ENCODE results near the gene STRIP2. TPM values are rescaled to one million over a fixed set of nuclear protein-coding genes. Genes with fewer than 3 reads are reported as not detected.
"Not testable (repeated sequence)": the region's sequence is repeated elsewhere in the genome, so short reads cannot be mapped to it uniquely, and the experiment has no call there.

Gene STRIP2
- total RNA-seq, 1 experiment from 2014 or later, result 10.8 TPM

- H3K9me2 ChIP-seq (ENCODE audit: insufficient read depth); H3K9ac ChIP-seq (ENCODE audit: low read length); H3K27ac ChIP-seq (ENCODE audit: low read depth, low read length); ATAC-seq; H3K27me3 ChIP-seq (ENCODE audit: insufficient read depth, low read length); H3K36me3 ChIP-seq (ENCODE audit: control insufficient read depth in 1 of 2, insufficient read depth in 2 of 2, low read length in 2 of 2); H2AFZ ChIP-seq (ENCODE audit: low read depth, low read length, poor library complexity, severe bottlenecking); intact Hi-C loops (cut with micrococcal nuclease); H3K9me3 ChIP-seq (ENCODE audit: control insufficient read depth in 1 of 2, insufficient read depth in 1 of 2, low read depth in 1 of 2, low read length in 2 of 2); DNase-seq (ENCODE audit: low read depth, low spot score); POLR2A ChIA-PET; BruUV-seq (replicated peaks); H3K4me1 ChIP-seq (ENCODE audit: control insufficient read depth in 1 of 2, insufficient read depth in 2 of 2, low read length in 2 of 2); H3K4me2 ChIP-seq (ENCODE audit: low read length); H3K4me3 ChIP-seq (replicated peaks in 1 of 2; ENCODE audit: low read depth in 1 of 2, low read length in 2 of 2); CTCF ChIA-PET; RAD21 ChIA-PET (ENCODE audit: low non-redundant PET in 1 of 2, low total read pairs in 2 of 2, uncharacterized antibody in 2 of 2, unreplicated experiment in 2 of 2); H3K79me2 ChIP-seq (ENCODE audit: insufficient read depth, low read length); H4K20me1 ChIP-seq (ENCODE audit: insufficient read depth): not testable (repeated sequence)
Measured at GRCh38 chr7:129410238-129410637, 24.0 kb upstream of the STRIP2 start.

GRCh38 chr7:129412501-129412900 is 21.7 kb upstream of the STRIP2 start:
- H3K27me3 ChIP-seq (ENCODE audit: insufficient read depth, low read length), result no peaks in the 10 kb centered on the region
- CTCF ChIA-PET, result no interaction called here
- no peaks in the 10 kb centered on the region for H4K20me1 ChIP-seq (ENCODE audit: insufficient read depth)
- no peak overlapping the region for H2AFZ ChIP-seq (ENCODE audit: low read depth, low read length, poor library complexity, severe bottlenecking)
- no peaks in the 10 kb centered on the region for H3K36me3 ChIP-seq (ENCODE audit: control insufficient read depth in 1 of 2, insufficient read depth in 2 of 2, low read length in 2 of 2)
- BruUV-seq (replicated peaks), result no TSS peak
- no peak overlapping the region for H3K9ac ChIP-seq (ENCODE audit: low read length)
- no peak for TF ChIP-seq ATF3 (IDR thresholded peaks at IDR 0.05)
- no peak for TF ChIP-seq JUND (IDR thresholded peaks at IDR 0.05)
- no peak for TF ChIP-seq RAD21 (IDR thresholded peaks at IDR 0.05; ENCODE audit: low read depth)
- no peak for TF ChIP-seq SP1 (IDR thresholded peaks at IDR 0.05; ENCODE audit: low read depth)
- no peak for TF ChIP-seq FOSL1 (IDR thresholded peaks at IDR 0.05; ENCODE audit: low read depth)
- TF ChIP-seq SIN3A (IDR thresholded peaks at IDR 0.05; ENCODE audit: low read depth), result no peak
- TF ChIP-seq MAX (IDR thresholded peaks at IDR 0.05), result no peak
- TF ChIP-seq ZNF274 (IDR thresholded peaks at IDR 0.05; ENCODE audit: low read depth, low read length), result no peak
- TF ChIP-seq SRF (IDR thresholded peaks at IDR 0.05; ENCODE audit: low read depth), result no peak
- TF ChIP-seq TCF7L2 (IDR thresholded peaks at IDR 0.05; ENCODE audit: borderline replicate concordance, extremely low read depth, insufficient read depth, insufficient read length), result no peak
- no peak for TF ChIP-seq CBX3 (IDR thresholded peaks at IDR 0.05; ENCODE audit: low read depth)
- TF ChIP-seq ZFX (IDR thresholded peaks at IDR 0.05), result no peak
- TF ChIP-seq CTCF (IDR thresholded peaks at IDR 0.05 in 2 of 3, conservative IDR thresholded peaks at IDR 0.05 in 1 of 3; ENCODE audit: borderline replicate concordance in 1 of 3, insufficient read depth in 1 of 3, low read depth in 2 of 3, low read length in 2 of 3), result no peak
- TF ChIP-seq CEBPB (IDR thresholded peaks at IDR 0.05; ENCODE audit: low read depth), result no peak
- no peaks in the 10 kb centered on the region for H3K9me3 ChIP-seq (ENCODE audit: control insufficient read depth in 1 of 2, insufficient read depth in 1 of 2, low read depth in 1 of 2, low read length in 2 of 2)
- ATAC-seq, result no peak
- no peak overlapping the region for H3K4me2 ChIP-seq (ENCODE audit: low read length)
- RAD21 ChIA-PET (ENCODE audit: low non-redundant PET in 1 of 2, low total read pairs in 2 of 2, uncharacterized antibody in 2 of 2, unreplicated experiment in 2 of 2), result no interaction called here
- DNase-seq (ENCODE audit: low read depth, low spot score), result no peak
- no peaks in the 10 kb centered on the region for H3K79me2 ChIP-seq (ENCODE audit: insufficient read depth, low read length)
- H3K4me1 ChIP-seq (ENCODE audit: control insufficient read depth in 1 of 2, insufficient read depth in 2 of 2, low read length in 2 of 2), result no peaks in the 10 kb centered on the region
- H3K27ac ChIP-seq (ENCODE audit: low read depth, low read length), result no peak overlapping the region
- H3K4me3 ChIP-seq (replicated peaks in 1 of 2; ENCODE audit: low read depth in 1 of 2, low read length in 2 of 2), result no peak overlapping the region
- H3K9me2 ChIP-seq (ENCODE audit: insufficient read depth), result no peaks in the 10 kb centered on the region
- intact Hi-C loops (cut with micrococcal nuclease), result no loop called here
- POLR2A ChIA-PET, result no interaction called here
